ENCODE measurements around the gene MAP3K3.

The MAP3K3 gene

DNA sequence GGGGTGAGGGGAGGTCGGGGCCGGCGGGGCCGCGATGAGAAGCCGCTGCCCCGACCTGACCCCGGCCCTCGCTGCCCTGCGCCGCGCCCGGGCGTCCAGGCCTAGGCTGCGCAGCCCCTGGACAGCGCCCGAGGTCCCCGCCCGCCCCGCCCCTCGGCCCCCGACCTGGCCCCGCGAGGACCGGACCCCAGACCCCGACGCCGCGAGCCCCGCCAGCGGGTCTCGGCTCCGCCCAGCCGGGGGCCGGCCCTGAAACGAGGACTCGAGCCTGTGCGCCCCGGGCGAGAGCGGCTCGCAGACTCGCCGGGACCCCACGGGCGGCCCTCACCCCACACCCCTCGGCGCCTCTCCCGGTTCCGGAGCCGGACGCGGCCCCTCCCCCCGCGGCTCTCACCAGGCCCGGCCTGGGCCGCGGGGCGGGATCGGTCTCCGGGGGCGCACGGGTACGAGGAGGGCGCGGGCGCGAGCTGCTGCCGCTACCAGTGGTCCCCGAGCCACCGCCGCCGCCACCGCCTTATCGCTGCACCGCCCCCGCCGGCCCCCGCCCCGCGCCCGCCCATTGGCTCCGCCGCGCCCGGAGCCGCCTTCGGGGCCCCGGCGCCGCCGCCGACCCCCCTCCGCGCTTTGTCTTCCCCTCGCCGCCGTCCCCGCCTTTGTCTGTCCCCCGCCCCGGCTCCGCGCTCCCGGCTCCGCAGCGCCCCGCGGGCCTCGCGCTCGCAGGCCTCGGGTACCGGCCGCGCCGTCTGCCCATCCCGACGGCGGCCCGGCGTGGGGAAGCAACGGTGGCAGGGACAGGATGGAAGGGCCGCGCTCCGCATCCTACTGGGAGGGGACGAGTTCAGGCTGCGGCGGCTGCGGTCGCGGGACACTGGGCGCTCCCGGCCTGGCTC, 77.7 kb downstream of the MAP3K3 start, which contains the start of gene LIMD2:
TSS of gene LIMD2 (minus strand) at position 488 of the 890 bp plus-strand sequence. CDS start 827 bp downstream, outside the sequence.
- Histone ChIP-seq H4K8ac (ENCODE audit: low read length) (peak within 1 kb of the TSS; percentile 94), H3K4me1 (ENCODE audit: control insufficient read depth, insufficient read depth, low read depth, low read length) (peaks cover 38% of the 10 kb centered on the region), H3K79me1 (replicated peaks; ENCODE audit: low read length, poor library complexity, severe bottlenecking) (peaks cover 9% of the 10 kb centered on the region), H4K91ac (ENCODE audit: low read length) (peak within 1 kb of the TSS; percentile 92), H3K4ac (ENCODE audit: low read depth in 1 of 2, low read length in 2 of 2) (peak within 1 kb of the TSS; percentile 79 to 91), H3K4me3 (ENCODE audit: insufficient read depth in 1 of 2, low read depth in 1 of 2, low read length in 2 of 2) (peak within 1 kb of the TSS; percentile 53 to 76), H3K18ac (ENCODE audit: low read depth in 1 of 2, low read length in 2 of 2) (peak within 1 kb of the TSS; percentile 92 to 95), H3K9me3 (ENCODE audit: control insufficient read depth, low read length) (no peaks in the 10 kb centered on the region), H2BK12ac (ENCODE audit: low read length in 2 of 2) (peak within 1 kb of the TSS in 1 of 2 experiments; percentile 67), H3K27ac (ENCODE audit: low read length, poor library complexity, severe bottlenecking) (no peak within 1 kb of the TSS), H3K23ac (ENCODE audit: low read length in 2 of 2) (peak within 1 kb of the TSS; percentile 16 to 38), H2AK5ac (ENCODE audit: low read length, severe bottlenecking) (peak within 1 kb of the TSS; percentile 13), H2BK15ac (ENCODE audit: low read depth, poor library complexity, severe bottlenecking) (peak within 1 kb of the TSS; percentile 80), H3K4me2 (ENCODE audit: low read length, poor library complexity, severe bottlenecking) (peak within 1 kb of the TSS; percentile 80), H3K36me3 (ENCODE audit: control insufficient read depth in 1 of 2, insufficient read depth in 2 of 2, low read depth in 1 of 2, low read length in 2 of 2) (peaks cover 25 to 61% of the 10 kb centered on the region in 2 experiments), H2AFZ (ENCODE audit: low read depth, low read length) (peak within 1 kb of the TSS; percentile 72), H3K14ac (ENCODE audit: low read length in 2 of 2) (peak within 1 kb of the TSS in 1 of 2 experiments; percentile 96), H2BK5ac (ENCODE audit: low read depth, low read length, poor library complexity, severe bottlenecking) (peak within 1 kb of the TSS; percentile 66), H3K27me3 (ENCODE audit: control insufficient read depth in 1 of 2, insufficient read depth in 1 of 2, low read length in 2 of 2) (no peaks in the 10 kb centered on the region), H2BK120ac (ENCODE audit: low read depth, low read length) (peak within 1 kb of the TSS; percentile 91), H3K9ac (ENCODE audit: low read length) (peak within 1 kb of the TSS; percentile 32)
- whole genome bisulfite sequencing, result under 1% methylated on average over 67 of the region's 133 CpGs
- peak; percentile 49 for DNase-seq

DNA sequence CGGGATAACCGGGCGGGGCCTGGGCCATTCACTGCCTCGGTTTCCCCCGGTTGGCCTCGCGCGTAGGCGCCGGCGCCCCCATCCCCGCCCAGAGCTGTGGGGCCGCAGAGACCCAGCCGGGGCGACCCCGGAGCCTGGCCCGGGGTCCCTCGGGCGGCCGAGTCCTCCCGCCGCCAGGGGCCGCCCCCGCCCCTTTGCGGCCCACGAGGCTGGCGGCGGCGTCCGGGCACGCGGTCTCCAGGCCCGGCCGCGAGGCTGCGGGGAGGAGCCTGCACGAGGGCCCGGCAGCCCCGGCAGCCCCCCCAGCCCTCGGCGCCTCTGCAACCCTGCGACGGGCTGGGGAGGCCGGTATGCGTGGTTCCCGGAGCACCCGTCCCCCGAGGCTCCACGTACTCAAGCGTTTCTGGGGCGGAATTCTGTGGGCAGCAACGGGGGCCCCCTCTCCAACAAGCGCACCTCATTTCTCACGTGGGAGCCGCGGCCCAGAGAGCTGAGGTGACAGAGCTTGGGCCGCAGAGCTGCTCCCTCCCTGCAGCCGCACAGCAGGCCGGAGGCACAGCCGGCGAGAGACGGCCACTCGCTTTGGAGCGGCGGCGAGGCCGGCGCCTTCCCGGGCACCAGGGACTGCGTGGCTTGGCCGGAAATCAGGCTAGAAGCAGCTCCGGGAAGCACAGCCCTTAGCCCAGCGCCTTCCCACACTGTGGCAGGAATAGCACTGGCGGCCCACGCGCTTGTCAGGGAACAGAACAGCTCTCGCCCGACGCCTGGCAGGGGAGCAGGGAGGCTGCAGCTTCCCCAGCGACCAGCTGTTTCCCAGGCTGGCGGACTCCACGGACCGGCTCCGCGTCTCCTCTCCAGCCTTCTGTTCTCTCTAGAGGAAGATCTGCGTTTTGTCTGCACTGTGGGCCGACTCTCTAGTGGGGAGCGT, 78.6 kb downstream of the MAP3K3 start:
- no peaks in the 10 kb centered on the region for H3K9me3 ChIP-seq (ENCODE audit: control insufficient read depth, low read length)
- peak; percentile 63 for DNase-seq
- H3K79me1 ChIP-seq (replicated peaks; ENCODE audit: low read length, poor library complexity, severe bottlenecking), result peaks cover 9% of the 10 kb centered on the region
- peak overlapping the region; percentile 92 to 95 for H3K18ac ChIP-seq (ENCODE audit: low read depth in 1 of 2, low read length in 2 of 2)
- H3K4me3 ChIP-seq (ENCODE audit: insufficient read depth in 1 of 2, low read depth in 1 of 2, low read length in 2 of 2), result peak overlapping the region; percentile 53 to 76
- peak overlapping the region; percentile 13 for H2AK5ac ChIP-seq (ENCODE audit: low read length, severe bottlenecking)
- peaks cover 36% of the 10 kb centered on the region for H3K4me1 ChIP-seq (ENCODE audit: control insufficient read depth, insufficient read depth, low read depth, low read length)
- H3K14ac ChIP-seq (ENCODE audit: low read length in 2 of 2), result peak overlapping the region in 1 of 2 experiments; percentile 96
- no peaks in the 10 kb centered on the region for H3K27me3 ChIP-seq (ENCODE audit: control insufficient read depth in 1 of 2, insufficient read depth in 1 of 2, low read length in 2 of 2)
- peak overlapping the region; percentile 92 for H4K91ac ChIP-seq (ENCODE audit: low read length)
- peak overlapping the region; percentile 72 for H2AFZ ChIP-seq (ENCODE audit: low read depth, low read length)
- peak overlapping the region; percentile 79 to 91 for H3K4ac ChIP-seq (ENCODE audit: low read depth in 1 of 2, low read length in 2 of 2)
- H3K23ac ChIP-seq (ENCODE audit: low read length in 2 of 2), result peak overlapping the region; percentile 16 to 38
- H2BK15ac ChIP-seq (ENCODE audit: low read depth, poor library complexity, severe bottlenecking), result peak overlapping the region; percentile 78
- peak overlapping the region; percentile 70 for H3K4me2 ChIP-seq (ENCODE audit: low read length, poor library complexity, severe bottlenecking)
- H3K36me3 ChIP-seq (ENCODE audit: control insufficient read depth in 1 of 2, insufficient read depth in 2 of 2, low read depth in 1 of 2, low read length in 2 of 2), result peaks cover 34 to 65% of the 10 kb centered on the region in 2 experiments
- H2BK12ac ChIP-seq (ENCODE audit: low read length in 2 of 2), result peak overlapping the region in 1 of 2 experiments; percentile 24
- peak overlapping the region; percentile 91 for H2BK120ac ChIP-seq (ENCODE audit: low read depth, low read length)
- 7% methylated on average over 86 of the region's 88 CpGs for WGBS
- peak overlapping the region; percentile 32 for H3K9ac ChIP-seq (ENCODE audit: low read length)
- H2BK5ac ChIP-seq (ENCODE audit: low read depth, low read length, poor library complexity, severe bottlenecking), result no peak overlapping the region
- no peak overlapping the region for H3K27ac ChIP-seq (ENCODE audit: low read length, poor library complexity, severe bottlenecking)
- H4K8ac ChIP-seq (ENCODE audit: low read length), result peak overlapping the region; percentile 94

DNA sequence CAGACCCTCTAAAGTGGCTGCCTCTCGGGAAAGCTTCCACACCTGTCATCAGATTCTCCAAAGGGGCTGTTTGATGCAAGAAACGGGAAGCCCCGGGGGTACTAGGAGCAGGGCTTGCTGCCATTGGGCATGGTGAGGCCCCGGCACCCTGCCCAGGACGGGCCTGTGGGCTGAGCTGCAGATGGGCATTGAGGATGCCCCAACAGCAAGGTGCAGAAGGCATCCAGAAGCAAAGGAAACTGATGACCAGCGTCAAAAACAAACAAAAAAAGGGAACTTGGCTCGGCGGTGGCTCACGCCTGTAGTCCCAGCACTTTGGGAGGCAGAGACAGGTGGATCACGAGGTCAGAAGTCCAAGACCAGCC, 79.2 kb downstream of the MAP3K3 start:
- Histone ChIP-seq H3K18ac (ENCODE audit: low read depth in 1 of 2, low read length in 2 of 2) (no peak overlapping the region), H3K27ac (ENCODE audit: low read length, poor library complexity, severe bottlenecking) (no peak overlapping the region), H2BK15ac (ENCODE audit: low read depth, poor library complexity, severe bottlenecking) (no peak overlapping the region), H4K91ac (ENCODE audit: low read length) (no peak overlapping the region), H3K79me1 (replicated peaks; ENCODE audit: low read length, poor library complexity, severe bottlenecking) (peaks cover 9% of the 10 kb centered on the region), H3K4ac (ENCODE audit: low read depth in 1 of 2, low read length in 2 of 2) (no peak overlapping the region), H4K8ac (ENCODE audit: low read length) (no peak overlapping the region), H2BK5ac (ENCODE audit: low read depth, low read length, poor library complexity, severe bottlenecking) (no peak overlapping the region), H3K36me3 (ENCODE audit: control insufficient read depth in 1 of 2, insufficient read depth in 2 of 2, low read depth in 1 of 2, low read length in 2 of 2) (peaks cover 40 to 61% of the 10 kb centered on the region in 2 experiments), H2BK12ac (ENCODE audit: low read length in 2 of 2) (peak overlapping the region in 1 of 2 experiments; percentile 21), H3K9me3 (ENCODE audit: control insufficient read depth, low read length) (no peaks in the 10 kb centered on the region), H3K4me1 (ENCODE audit: control insufficient read depth, insufficient read depth, low read depth, low read length) (peaks cover 36% of the 10 kb centered on the region), H3K4me2 (ENCODE audit: low read length, poor library complexity, severe bottlenecking) (no peak overlapping the region), H3K27me3 (ENCODE audit: control insufficient read depth in 1 of 2, insufficient read depth in 1 of 2, low read length in 2 of 2) (no peaks in the 10 kb centered on the region), H3K9ac (ENCODE audit: low read length) (peak overlapping the region; percentile 32), H3K14ac (ENCODE audit: low read length in 2 of 2) (no peak overlapping the region), H2AK5ac (ENCODE audit: low read length, severe bottlenecking) (no peak overlapping the region), H2AFZ (ENCODE audit: low read depth, low read length) (no peak overlapping the region), H3K4me3 (ENCODE audit: insufficient read depth in 1 of 2, low read depth in 1 of 2, low read length in 2 of 2) (no peak overlapping the region), H2BK120ac (ENCODE audit: low read depth, low read length) (no peak overlapping the region), H3K23ac (ENCODE audit: low read length in 2 of 2) (no peak overlapping the region)
- 78% methylated on average over 10 of the region's 10 CpGs for WGBS
- DNase-seq, result no peak

Data from mesenchymal stem cell (in vitro differentiated cells and primary cell).